ENCODE measurements around the gene ZC3H7A. TPM values are rescaled to one million over a fixed set of nuclear protein-coding genes. Genes with fewer than 3 reads are reported as not detected.
A peak's percentile ranks its signal among the peaks of the same experiment; 100 is the strongest.

The ZC3H7A gene
- total and polyA plus RNA-seq, 9 of the 15 experiments (the other 6 are each of a cell fraction or from before 2014, with no cell fraction given) = 19.8 to 49.1 (median 28.2) TPM

DNA sequence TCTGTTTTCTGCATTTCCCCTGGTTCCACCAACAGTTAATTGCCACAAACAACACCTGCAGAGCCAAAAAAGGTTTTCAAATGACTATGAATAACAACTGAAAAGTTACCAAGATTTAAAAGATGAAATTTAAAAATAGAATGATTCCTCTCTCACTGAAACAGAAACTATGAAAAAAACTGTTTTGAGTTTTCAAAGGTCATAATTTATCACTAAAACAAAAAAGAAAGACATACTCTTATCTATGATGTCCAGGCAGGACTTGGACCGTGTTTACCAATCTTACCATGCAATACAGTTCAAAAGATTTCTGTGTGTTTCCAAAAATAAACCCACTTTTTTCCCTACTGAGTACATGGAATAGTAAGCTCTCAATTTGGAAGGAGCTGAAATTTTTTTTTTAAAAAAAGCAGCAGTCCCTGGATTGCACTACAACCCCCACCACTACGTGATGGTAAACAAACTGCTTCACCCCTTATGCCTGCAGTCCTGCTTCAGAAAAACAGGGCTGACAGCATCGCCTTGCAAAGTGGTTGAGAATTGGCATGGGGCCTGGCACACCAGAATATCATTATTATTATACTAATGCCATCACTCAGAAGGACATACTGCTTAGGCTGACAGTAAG lies 62.9 kb downstream of the ZC3H7A start (continued):
- no peak for TF ChIP-seq DDX20 (tag; IDR thresholded peaks at IDR 0.05; ENCODE audit: low read depth)
- TF ChIP-seq ZKSCAN8 (CRISPR knock-in tag; IDR thresholded peaks at IDR 0.05) = 0 out of 2 replicates have a peak, but pooled peaks have one; percentile 36
- TF ChIP-seq, protein P1, sequence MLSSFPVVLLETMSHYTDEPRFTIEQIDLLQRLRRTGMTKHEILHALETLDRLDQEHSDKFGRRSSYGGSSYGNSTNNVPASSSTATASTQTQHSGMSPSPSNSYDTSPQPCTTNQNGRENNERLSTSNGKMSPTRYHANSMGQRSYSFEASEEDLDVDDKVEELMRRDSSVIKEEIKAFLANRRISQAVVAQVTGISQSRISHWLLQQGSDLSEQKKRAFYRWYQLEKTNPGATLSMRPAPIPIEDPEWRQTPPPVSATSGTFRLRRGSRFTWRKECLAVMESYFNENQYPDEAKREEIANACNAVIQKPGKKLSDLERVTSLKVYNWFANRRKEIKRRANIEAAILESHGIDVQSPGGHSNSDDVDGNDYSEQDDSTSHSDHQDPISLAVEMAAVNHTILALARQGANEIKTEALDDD (IDR thresholded peaks at IDR 0.05) = no peak
- no peak for TF ChIP-seq ZNF224 (CRISPR knock-in tag; IDR thresholded peaks at IDR 0.05)
- TF ChIP-seq SMC3 (conservative IDR thresholded peaks at IDR 0.05; ENCODE audit: insufficient read depth, low read depth, low read length) = no peak
- TF ChIP-seq, protein P2, sequence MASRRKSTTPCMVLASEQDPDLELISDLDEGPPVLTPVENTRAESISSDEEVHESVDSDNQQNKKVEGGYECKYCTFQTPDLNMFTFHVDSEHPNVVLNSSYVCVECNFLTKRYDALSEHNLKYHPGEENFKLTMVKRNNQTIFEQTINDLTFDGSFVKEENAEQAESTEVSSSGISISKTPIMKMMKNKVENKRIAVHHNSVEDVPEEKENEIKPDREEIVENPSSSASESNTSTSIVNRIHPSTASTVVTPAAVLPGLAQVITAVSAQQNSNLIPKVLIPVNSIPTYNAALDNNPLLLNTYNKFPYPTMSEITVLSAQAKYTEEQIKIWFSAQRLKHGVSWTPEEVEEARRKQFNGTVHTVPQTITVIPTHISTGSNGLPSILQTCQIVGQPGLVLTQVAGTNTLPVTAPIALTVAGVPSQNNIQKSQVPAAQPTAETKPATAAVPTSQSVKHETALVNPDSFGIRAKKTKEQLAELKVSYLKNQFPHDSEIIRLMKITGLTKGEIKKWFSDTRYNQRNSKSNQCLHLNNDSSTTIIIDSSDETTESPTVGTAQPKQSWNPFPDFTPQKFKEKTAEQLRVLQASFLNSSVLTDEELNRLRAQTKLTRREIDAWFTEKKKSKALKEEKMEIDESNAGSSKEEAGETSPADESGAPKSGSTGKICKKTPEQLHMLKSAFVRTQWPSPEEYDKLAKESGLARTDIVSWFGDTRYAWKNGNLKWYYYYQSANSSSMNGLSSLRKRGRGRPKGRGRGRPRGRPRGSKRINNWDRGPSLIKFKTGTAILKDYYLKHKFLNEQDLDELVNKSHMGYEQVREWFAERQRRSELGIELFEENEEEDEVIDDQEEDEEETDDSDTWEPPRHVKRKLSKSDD (conservative IDR thresholded peaks at IDR 0.05; ENCODE audit: low read length) = no peak
- TF ChIP-seq ZNF766 (CRISPR knock-in tag; conservative IDR thresholded peaks at IDR 0.05) = peak; percentile 57; the same call in 1 of the 2 replicates
- no peak for TF ChIP-seq FOXJ3 (CRISPR knock-in tag; IDR thresholded peaks at IDR 0.05)
- TF ChIP-seq, protein P3, sequence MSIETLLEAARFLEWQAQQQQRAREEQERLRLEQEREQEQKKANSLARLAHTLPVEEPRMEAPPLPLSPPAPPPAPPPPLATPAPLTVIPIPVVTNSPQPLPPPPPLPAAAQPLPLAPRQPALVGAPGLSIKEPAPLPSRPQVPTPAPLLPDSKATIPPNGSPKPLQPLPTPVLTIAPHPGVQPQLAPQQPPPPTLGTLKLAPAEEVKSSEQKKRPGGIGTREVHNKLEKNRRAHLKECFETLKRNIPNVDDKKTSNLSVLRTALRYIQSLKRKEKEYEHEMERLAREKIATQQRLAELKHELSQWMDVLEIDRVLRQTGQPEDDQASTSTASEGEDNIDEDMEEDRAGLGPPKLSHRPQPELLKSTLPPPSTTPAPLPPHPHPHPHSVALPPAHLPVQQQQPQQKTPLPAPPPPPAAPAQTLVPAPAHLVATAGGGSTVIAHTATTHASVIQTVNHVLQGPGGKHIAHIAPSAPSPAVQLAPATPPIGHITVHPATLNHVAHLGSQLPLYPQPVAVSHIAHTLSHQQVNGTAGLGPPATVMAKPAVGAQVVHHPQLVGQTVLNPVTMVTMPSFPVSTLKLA (conservative IDR thresholded peaks at IDR 0.05) = peak in 1 of 2 experiments; percentile 29; a peak in 1 of 4 replicates
- no peak for TF ChIP-seq NUFIP1 (IDR thresholded peaks at IDR 0.05; ENCODE audit: partially characterized antibody)
- no peak for TF ChIP-seq ZNF707 (CRISPR knock-in tag; conservative IDR thresholded peaks at IDR 0.05)
- peak; percentile 85 for TF ChIP-seq SMARCE1 (IDR thresholded peaks at IDR 0.05)
- no peak for TF ChIP-seq ZNF212 (CRISPR knock-in tag; IDR thresholded peaks at IDR 0.05)
- no peak for TF ChIP-seq ZNF184 (CRISPR knock-in tag; IDR thresholded peaks at IDR 0.05)
- no peak for TF ChIP-seq ZNF24 (IDR thresholded peaks at IDR 0.05)
- TF ChIP-seq CHD2 (IDR thresholded peaks at IDR 0.05; ENCODE audit: low read depth, low read length) = no peak
- no peak for TF ChIP-seq MYBL2 (IDR thresholded peaks at IDR 0.05; ENCODE audit: low read depth)
- no peak for TF ChIP-seq MYBL2 (CRISPR knock-in tag; IDR thresholded peaks at IDR 0.05; ENCODE audit: borderline replicate concordance)
- TF ChIP-seq CHD1 (IDR thresholded peaks at IDR 0.05; ENCODE audit: low read length) = no peak
- TF ChIP-seq, protein P4, sequence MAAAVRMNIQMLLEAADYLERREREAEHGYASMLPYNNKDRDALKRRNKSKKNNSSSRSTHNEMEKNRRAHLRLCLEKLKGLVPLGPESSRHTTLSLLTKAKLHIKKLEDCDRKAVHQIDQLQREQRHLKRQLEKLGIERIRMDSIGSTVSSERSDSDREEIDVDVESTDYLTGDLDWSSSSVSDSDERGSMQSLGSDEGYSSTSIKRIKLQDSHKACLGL (CRISPR knock-in tag; IDR thresholded peaks at IDR 0.05; ENCODE audit: borderline replicate concordance, poor library complexity, severe bottlenecking) = no peak
- TF ChIP-seq ATF1 (CRISPR knock-in tag; IDR thresholded peaks at IDR 0.05) = no peak
- TF ChIP-seq ATF1 (tag; IDR thresholded peaks at IDR 0.05) = no peak
- TF ChIP-seq, protein P5, sequence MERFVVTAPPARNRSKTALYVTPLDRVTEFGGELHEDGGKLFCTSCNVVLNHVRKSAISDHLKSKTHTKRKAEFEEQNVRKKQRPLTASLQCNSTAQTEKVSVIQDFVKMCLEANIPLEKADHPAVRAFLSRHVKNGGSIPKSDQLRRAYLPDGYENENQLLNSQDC (CRISPR knock-in tag; IDR thresholded peaks at IDR 0.05) = no peak
- no peak for TF ChIP-seq GABPB1 (CRISPR knock-in tag; IDR thresholded peaks at IDR 0.05)
- TF ChIP-seq TAL1 (IDR thresholded peaks at IDR 0.05) = peak; percentile 90
- TF ChIP-seq NCOR1 (IDR thresholded peaks at IDR 0.05) = peak; percentile 83
